Measurements from ENCODE around the gene CFI.

- TF ChIP-seq CTCF (IDR thresholded peaks at IDR 0.05; ENCODE audit: poor library complexity) (no peak), EZH2 (IDR thresholded peaks at IDR 0.05; ENCODE audit: borderline replicate concordance) (no peak)
Observed at GRCh38 chr4:109739547-109739946, 62.3 kb downstream of the CFI start.

Measured in hepatocyte (in vitro differentiated cells).